NT2/D1 (cell line): ENCODE data around the gene SFXN1.

Experiments
- SUZ12 ChIP-seq: IDR thresholded peaks from 2 replicates; pipeline ENCODE4 v1.6.1; 2011; ENCODE audit not compliant: insufficient read length, insufficient read depth; ENCODE audit errors: extremely low read depth
- YY1 ChIP-seq: IDR thresholded peaks from 2 replicates; pipeline ENCODE4 v1.6.1; 2011; ENCODE audit not compliant: insufficient read length, insufficient read depth
- ZNF274 ChIP-seq: IDR thresholded peaks from 2 replicates; pipeline ENCODE4 v1.6.1; 2011; ENCODE audit warnings: mild to moderate bottlenecking, low read depth, low read length

GRCh38 chr5:175551266-175551665 is 72.9 kb downstream of the SFXN1 start:
- no peak for TF ChIP-seq YY1
- no peak for TF ChIP-seq ZNF274
- no peak for TF ChIP-seq SUZ12
